ENCODE results near the gene LRRC4B.

The LRRC4B gene

DNA sequence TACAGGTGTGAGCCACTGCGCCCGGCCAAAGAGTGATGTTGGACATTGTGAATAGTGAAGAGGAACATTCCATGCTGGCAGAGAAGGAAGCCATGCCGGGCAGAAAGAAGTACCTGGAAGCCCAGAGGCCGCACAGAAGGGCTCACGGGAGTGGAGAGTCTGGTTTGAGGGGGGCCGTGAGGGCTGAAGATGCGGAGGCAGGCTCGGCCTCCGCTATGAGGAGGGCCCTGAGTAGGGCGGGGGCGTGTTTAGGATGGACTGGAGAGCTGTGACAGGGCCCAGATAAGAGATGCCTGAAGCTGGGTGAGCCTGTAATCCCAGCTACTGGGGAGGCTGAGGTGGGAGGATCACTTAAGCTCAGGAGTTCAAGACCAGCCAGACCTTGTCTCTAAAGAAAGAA is 58.9 kb downstream of the LRRC4B start:
- no peak for DNase-seq

DNA sequence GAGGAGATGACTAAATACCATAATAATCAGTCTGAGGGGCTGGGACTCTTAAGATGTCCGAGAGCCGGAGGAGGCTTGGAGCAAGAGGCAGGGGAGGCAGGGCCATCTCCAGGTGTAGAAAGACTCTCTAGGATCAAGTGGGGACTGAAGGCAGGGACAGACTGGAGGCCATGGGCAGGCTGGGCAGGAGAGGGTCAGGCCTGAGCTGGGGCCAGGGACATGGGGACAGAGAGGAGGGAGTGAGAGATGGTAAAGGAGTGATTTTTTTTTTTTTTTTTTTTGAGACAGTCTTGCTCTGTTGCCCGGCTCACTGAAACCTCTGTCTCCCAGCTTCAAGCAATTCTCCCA is 59.4 kb downstream of the LRRC4B start:
- no peak for DNase-seq

DNA sequence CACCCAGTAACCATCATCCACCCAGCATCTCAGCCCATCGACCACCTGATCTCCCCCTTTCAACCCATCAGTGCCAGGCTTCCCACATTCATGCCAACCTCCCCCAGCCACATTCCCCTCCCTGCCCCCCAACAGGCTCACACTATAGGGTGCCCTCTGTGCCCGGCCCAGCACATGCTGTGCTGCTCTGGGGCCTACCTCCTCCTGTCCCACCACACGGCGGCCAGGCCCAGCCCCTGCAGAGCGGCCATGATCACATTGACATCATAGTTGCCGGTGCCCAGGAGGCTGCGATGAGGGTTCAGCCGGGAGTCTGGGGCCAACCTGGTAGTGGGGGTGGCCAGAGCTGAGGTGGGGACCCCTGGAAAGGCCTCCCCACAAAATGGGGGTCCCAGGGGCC is 60.9 kb downstream of the LRRC4B start:
- DNase-seq: no peak

DNA sequence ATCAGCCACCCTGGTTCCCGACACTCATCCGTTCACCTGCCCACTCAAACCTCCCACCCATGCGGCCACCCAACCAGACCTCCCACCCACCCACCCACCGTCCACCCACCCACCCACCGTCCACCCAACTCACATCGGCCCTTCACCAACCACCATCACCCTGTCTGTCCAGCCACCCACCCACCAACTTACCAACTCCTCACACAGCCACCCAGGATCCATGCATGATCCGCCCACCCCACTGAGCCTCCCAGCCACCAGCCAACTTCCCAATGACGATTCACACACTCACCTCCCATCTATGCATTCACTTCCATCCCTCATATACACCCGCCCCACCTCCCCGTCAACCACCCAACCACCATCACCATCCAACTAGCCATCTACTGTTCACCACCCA is 61.5 kb downstream of the LRRC4B start:
- DNase-seq: no peak

DNA sequence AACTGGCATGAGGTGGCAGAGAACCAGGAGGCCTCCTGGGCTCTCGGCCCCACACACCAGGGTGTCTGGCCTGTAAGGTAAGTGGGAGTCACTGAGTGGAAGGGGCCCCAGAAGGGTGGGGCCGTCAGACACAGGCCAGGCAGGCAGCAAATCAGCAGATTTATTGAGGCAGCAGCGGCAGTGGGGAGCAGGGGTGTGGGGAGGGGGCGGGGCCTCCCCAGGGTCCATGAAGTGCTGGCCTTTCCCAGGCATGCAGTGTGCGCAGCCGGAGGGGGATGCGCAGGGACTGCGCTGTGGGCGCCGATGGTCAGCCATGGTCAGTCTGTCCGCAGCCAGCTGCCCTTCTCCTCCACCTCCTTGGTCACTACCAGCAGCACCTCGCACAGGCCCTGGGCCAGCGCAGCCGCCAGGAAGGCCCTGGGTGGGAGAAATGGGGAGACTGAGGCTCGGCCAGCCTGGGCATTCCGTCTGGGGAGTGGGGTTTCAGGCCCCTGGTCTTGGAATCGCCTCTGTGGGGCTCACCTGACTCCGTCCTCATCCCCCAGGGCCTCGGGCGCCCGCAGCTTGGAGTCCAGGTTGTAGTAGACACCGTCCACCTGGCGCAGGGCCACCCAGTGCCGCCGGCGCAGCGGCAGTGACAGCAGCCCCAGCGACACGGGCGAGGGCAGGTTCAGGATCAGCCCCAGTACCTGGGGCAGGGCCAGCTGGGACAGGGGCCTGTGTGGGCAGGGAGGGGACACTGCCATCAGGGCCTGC is 62.2 kb downstream of the LRRC4B start:
- no peak for DNase-seq

DNA sequence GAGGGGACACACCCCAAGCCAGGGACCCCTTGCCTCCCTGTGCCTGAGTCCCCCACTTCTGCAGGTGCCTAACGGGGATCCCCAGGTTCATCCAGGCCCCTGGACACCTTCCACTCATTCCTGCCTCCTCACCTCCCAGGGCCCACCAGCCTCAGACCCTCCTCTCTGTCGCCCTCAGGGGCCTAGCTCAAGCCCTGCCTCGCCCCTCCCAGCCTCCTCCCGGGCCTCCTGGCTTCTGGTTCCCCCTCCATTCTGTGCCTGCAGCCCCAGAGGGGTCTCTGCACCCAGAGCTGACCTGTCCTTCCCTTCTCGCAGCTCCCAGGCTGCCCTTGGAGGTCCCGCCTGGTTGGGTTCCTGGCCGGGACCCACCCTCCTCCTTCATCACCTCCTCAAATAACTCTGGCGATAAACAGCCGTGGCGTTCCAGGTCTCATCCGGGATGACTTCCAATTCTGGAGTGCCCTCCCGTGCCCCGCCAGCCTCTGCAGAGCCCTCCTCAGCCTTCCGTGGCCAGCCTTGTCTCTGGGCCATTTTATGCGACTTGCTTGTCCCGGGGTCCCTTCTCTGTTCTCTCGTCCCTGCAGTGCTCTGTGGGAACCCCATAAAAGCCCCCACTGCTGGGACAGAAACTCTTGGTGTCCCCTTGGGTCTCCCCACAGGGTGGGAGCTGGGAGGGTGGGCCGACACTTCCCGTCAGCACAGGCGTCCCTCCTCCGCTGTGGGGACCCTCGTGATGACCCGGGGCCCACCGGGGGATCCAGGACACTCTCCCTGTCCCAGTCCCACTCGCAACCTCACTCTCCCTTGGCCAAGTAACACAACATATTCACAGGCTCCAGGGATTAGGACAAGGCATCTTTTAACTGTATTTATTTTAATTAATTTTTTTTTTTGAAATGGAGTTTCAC is 66.4 kb downstream of the LRRC4B start:
- no peak for DNase-seq

DNA sequence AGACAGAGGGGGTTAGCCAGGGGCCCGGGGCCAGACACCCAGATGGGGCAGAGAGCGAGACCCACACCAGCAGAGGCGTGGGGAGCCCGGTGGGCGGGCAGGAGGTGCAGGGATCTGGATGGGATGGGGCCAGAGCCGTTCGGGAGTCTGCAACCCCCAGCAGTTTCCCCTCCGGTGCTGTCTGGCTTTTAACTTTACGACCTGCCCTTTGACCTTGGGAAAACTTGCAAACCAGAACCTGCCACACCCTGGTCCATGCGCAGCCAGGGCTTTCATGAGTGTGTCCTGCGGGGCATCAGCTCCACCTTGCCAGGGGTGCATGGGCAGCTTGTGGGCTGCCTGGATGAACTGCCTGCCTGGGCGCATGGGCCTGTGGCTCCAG is 67.1 kb downstream of the LRRC4B start:
- no peak for DNase-seq

DNA sequence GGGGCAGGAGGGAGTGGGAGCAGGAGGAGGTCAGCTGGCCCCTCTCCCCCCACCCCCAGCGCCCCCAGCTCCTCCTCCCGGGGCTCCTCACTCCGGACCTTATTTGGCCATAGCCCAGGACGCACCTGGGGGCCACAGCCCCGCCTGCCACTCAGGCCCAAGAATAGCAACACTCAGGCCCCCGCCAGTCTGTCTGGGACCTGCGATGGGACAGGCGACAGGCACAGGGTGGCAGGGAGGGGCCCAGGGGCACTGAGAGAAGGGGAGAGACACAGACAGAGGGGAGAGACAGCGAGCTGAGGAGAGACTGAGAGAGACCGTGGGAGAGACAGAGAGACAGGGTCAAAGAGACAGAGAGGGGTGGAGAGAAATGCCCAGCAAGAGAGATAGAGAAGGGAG is 67.5 kb downstream of the LRRC4B start:
- peak in 1 of 56 donors; percentile 46 for DNase-seq

DNA sequence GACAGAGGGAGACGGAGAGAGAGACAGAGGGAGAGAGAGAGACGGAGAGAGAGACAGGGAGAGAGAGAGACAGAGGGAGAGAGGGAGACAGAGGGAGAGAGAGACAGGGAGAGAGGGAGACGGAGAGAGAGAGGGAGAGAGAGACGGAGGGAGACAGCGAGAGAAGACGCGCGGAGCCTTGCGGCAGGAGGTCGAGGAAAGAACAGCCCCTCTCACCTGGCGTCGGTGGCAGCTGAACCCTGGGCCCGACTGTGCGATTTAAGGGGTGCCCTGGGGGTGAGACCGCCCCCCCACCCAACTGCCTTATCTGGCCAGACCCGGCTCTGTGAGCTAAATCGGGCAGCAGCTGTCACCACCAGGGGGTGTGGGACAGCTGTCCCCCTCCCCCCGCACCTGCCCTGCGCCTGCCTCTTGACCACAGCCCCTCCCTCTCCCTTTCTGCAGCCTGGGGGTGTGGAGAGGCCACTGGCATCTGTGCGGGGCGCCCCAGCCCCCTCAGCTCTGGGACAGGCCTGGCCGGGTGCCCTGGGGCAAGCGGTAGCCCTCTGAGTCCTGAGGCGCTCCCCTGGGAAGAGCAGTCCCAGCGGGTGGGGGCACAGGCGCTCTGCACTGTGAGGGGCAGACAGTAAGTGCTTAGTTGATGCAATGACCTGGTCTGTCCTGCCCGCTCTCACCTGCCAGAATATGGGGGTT is 68.0 kb downstream of the LRRC4B start:
- peak in 37 of 56 donors; percentile 6 to 78 (median 45) for DNase-seq

DNA sequence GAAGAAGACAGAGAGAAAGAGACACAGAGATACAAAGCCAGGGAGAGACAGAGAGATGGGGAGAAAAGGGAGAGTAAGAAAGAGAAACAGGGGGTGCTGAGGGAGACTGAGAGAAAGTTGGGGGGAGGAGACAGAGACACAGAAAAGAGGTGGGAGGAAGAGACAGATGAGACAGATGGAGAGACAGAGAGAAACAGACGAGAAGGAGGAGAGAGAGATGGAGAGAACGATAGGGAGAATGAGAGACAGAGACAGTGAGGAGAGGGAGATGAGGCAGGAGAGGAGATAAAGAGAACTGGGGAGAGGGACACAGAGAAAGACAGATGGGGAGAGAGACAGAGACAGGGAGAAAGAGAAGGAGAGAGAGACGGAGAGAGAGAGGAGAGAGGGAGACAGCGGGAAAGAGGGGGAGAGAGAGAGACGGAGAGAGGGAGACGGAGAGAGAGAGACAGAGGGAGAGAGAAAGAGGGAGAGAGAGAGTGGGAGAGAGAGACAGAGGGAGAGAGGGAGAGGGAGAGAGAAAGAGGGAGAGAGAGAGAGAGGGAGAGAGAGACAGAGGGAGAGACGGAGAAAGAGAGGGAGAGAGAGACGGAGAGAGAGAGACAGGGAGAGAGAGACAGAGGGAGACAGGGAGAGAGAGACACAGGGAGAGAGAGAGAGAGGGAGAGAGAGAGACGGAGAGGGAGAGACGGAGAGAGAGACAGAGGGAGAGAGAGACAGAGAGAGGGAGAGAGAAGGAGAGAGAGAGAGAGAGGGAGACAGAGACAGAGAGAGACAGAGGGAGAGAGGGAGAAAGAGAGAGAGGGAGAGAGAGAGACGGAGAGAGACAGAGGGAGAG is 69.8 kb downstream of the LRRC4B start:
- DNase-seq: no peak

DNA sequence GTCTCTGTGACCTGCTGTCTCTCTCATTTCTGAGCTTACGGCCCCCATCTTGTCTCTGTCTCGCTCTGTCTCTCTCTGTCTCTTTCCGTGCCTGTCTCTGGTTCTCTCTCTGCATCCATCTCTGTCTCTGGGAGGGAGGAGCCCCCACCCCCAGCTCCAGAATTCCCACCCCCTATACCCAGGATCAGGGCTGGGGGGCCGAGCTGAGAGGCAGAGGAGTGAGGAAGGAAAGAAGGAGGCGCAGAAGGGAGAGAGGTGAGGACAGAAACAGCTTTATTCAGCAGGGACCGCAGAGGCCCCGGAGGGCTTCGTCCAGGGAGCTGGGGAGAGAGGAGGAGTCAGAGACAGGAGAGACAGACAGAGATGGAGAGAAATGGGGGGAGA is 71.2 kb downstream of the LRRC4B start:
- DNase-seq: no peak

DNA sequence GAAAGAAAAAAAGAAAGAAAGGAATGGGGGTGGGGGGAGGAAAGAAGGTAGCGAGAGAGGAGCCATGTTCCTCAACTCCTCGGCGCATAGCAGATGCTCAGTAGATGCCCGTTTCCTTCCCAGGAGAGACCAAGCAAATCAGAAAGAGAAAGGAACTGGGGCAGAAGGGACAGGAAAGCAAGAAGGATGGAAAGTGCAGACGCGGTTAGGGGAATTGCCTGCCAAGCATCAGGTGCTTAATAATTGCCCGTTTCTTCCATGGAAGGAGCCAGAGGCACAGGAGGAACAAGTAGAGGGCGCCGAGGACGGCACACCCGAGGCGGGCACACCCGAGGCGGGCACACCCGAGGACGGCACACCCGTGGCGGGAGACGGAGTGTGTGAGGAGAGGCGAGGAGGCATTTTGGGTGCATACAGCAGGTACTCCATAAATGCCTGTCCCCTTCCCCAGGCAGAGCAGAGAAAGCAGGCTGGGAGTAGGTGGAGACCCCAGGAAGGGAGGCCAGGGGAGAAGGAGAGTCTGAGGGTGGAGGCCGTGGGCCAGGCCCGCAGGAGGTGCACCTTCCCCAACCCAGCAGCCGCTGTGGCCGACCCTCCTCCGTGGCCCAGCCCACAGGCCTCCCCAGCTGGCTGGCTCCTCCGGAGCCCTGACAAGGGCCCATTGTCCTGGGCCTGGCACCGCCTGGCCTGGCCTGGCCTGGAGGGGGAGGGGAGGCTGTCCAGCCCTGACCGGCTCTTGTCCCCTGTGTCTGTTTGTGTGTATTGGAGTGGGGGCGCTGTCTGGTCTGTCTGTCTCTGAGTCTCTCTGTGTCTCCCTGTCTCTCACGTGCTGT is 71.8 kb downstream of the LRRC4B start:
- DNase-seq: peak in 55 of 56 donors; percentile 27 to 98 (median 91)

DNA sequence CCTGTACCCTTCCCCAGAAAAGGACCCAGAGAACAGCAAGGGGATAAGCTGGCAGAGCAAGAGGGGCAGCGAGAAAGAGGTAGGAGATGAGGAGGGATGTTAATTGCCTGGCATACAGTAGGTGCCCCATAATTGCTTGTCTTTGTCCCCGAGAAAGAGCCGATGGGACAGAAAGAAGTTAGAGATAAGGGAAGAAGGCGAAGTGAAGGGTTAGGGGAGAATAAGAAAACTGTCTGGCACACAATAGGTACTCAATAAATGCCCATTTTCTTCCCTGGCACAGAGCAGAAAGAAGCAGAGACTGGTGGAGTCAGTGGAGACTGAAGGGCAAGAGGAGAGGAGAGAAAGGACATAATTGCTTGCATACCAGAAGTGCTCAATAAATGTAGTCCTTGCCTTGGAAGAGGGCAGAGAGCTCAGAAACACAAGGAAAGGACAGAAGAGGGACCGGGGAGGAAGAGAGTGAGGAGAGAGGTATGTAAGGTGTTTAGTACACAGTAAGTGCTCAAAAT is 73.2 kb downstream of the LRRC4B start:
- no peak for DNase-seq

DNA sequence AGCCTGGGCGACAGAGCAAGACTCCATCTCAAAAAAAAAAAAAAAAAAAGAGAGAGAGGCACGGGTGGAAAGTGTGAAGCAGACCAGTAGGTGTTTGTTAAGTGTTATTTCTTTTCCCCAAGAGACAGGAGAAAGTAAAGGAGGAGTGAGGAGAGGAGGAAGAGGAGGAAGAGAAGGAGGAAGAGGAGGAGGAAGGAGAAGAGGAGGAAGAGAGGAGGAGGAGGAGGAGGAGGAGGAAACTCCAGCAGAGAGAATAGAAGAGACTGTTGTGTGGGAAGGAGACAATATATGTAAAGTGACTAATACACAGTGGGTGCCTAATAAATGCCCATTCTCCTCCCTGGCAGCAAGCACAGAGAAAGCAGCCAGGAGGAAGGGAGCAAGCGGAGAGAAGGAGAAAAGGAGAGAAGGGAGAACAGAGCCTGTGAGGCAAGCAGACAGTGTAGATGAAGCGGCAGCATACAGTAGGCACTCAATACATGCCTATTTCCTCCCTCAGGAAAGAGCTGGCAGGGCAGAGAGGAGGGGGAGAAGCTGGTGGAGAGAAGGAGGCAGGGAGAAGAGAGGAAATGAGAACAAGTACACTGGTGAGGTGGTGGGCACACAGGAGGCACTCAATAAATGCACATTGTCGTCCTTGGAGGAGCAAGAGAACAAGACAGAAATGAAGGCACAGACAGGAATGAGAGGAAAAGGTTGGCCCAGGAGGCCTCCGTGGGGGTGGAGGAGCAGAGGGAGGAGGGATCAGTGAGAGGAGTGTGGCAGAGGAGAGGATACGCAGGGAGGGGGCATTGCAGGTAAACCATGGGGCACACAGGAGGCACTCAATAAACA is 73.8 kb downstream of the LRRC4B start:
- no peak for DNase-seq

DNA sequence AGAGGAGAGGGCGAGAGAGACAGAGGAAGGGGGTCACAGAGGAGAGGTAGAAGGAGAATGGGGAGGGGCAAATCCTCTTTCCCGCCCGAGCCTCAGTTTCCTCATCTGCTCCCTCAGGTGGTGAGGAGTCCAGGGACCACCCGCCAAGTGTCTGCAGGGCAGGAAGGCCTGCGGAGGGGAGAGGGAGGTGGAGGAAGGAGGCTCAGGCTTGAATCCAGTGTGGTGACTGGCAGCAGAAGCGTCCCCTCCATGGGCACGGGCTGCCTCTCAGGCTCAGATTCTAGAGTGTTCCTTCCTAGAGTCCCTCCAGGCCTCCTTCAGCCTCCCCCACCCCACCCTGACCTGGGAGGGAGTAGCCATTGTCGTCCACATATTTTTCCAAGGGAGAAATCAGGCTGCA is 75.1 kb downstream of the LRRC4B start:
- DNase-seq: no peak

DNA sequence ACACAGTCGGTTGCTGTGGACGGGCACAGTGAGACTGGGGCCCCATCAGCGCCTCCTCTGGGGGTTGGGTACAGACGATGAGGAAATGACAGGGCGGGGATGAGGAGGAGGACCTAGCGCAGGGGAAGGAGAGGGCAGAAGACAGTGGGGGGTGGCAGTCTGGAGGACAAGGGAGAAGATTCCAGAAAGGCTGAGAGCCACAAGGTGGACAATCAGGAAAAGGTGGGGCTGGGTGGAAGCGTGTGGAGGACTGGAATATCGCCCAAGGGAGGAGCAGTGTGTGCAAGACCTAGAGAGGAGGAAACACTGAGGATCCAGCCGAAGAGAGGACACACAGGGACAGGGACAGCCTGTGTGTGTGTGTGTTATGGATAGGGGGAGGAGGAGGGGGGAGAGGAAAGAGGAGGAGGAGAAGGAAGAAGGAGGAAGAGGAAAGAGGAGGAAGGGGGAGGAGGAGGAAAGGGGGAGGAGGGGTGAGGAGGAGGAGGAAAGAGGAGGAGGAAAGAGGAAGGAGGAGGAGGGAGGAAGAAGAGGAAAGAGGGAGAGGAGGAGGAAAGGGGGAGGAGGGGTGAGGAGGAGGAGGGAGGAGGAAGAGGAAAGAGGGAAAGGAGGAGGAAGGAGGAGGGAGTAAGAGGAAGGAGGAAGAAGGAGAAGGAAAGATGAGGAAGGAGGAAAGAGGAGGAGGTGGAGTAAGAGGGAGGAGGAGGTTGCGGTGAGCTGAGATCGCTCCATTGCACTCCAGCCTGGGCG is 75.8 kb downstream of the LRRC4B start:
- peak in 11 of 56 donors; percentile 11 to 57 (median 38) for DNase-seq

DNA sequence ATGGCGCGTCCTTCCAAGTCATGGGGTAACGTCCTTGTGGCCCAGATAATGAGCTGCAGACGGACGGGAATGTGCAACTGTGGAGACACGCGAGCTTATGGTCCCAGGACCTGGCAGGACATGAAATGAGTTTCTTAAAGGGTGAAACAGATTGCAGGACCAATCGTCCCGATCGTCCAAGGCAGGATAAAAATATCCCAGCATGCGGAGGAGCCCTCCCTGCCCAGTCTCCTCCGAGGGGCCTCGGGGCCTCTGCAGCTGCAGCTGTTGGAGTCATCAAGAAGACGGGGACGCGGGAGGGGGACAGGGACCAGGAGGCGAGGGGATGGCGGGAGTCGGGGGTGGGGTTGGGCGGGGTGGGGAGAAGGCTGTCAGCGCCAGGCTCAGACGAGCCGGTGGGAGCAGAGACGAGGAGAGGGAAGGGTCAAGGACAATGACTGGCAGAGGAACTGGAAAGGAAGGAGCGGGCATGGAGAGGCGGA is 77.2 kb downstream of the LRRC4B start:
- DNase-seq: peak in 18 of 56 donors; percentile 8 to 62 (median 34)

DNA sequence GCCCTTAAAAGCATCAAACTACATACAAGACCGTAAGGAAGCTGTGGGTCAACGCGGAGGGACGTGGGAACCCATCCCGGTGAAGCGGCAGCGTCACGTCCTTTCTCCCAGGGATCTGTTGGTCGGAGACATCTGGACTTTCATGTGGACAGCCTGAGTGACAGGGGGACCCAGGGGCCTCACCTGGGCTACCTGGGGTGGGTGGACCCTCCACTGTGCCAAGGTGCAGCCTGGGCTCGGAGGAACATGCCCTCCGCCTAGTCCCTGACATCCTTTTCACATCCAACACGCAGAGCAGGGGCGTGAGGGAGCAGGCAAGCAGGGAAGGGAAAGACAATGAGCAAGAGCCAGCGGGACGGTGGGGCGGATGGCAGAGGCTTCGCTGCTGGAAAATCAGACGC is 77.8 kb downstream of the LRRC4B start:
- no peak for DNase-seq

Measured in nucleus accumbens (tissue), 56 donors.